GM19328 (cell line): Measurements from ENCODE around the gene ZNF385B.

Source experiments
- ATAC-seq: cut with Tn5 transposase; IDR thresholded peaks from one replicate; pipeline ENCODE4 v1.9.1; 2021; ENCODE audit warnings: mild to moderate bottlenecking, moderate library complexity; ENCODE audit not compliant: unreplicated experiment

Gene ZNF385B

GRCh38 chr2:179417436-179417949 is 443.9 kb downstream of the ZNF385B start:
- no peak for ATAC-seq

DNA sequence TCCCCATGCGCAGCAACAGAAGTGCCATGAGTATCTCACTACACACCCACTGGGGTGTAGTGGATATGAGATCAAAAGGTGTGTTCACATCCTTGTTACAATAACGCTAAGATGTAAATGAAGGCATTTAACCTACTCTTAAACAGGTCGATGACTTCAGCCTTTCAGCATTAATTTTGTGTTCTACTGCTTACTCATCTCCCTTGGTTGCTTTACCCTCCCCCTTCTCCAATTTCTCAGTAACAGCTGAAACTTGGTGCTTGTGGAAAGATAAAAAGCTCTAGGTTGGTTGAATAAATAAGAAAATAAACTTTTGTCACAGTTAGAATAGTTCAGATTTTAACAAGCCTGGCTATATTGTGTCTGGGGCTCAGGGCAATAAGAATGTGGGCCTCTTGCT is 449.3 kb downstream of the ZNF385B start:
- ATAC-seq, result no peak

DNA sequence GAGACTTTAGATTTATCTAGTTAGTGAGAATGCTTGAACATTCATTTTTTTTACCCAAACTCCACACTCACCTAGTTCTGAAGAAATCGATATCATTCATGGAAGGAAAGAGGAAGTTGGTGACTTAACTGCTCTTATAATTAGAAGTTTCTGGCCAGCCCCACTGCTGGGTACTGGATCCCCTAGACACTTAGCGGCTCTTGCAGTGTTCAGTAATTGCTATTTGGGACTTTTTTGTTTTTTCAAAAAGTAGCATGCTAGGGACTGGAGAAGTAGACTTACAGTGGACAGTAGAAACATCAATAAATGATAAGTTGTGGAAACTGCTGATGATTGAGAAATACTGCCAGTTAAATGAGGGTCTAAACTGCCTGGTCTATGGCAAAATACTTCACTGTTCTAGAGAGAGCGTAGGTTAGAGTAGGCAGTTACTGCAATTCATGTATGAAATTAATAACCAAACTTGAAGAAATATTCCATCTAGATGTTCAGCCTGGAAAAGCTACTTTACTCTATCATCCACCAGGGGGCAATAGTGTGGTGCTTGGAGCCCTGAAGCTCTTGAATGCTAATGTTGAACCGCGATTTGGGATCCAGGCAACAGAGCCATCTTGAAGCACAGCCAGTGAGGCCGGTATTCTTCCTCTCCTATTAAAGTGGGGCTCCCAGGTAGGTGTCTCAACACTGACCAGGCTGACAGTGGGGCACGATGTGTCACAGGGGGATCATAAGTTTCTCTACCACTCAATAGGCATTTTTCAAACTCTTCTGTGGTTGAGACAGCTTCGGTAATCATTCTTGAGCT is 450.7 kb downstream of the ZNF385B start:
- ATAC-seq, result no peak

DNA sequence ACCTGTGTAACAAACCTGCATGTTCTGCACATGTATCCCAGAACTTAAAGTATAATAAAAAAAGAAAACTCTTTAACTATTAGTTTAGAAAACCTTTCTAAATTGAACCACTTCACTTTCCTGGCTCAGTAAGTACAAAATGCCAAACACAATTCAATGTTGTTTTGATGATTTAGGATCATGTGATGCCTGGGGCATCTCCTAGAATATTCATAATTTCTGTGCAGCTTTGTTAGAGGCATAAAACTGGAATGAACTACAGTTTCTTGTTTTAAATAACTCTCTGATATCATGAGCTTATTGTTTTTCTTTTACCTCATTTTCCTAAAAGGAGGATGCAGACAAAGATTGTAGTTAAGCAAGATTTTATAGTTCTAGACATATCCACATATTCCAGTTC is 457.8 kb downstream of the ZNF385B start:
- ATAC-seq, result no peak

- ATAC-seq, result no peak
Measured at GRCh38 chr2:179393481-179393880, 467.9 kb downstream of the ZNF385B start.
